Type B pancreatic cell (in vitro differentiated cells): ENCODE results near the gene PPEF1. TPM values are rescaled to one million over a fixed set of nuclear protein-coding genes. Genes with fewer than 3 reads are reported as not detected.
"Not testable (repeated sequence)": the region's sequence is repeated elsewhere in the genome, so short reads cannot be mapped to it uniquely, and the experiment has no call there.

Experiments
- DNase-seq: peaks from one replicate; pipeline ENCODE4 v3.0.0; 2021; ENCODE audit warnings: mixed read lengths; ENCODE audit not compliant: unreplicated experiment; ENCODE audit errors: extremely low spot score
- H3K27ac Mint-ChIP-seq: 2 replicates; pipeline ENCODE4 v1.8.0; 2021; ENCODE audit warnings: mild to moderate bottlenecking, mixed read lengths
- H3K27me3 Mint-ChIP-seq: 2 replicates; pipeline ENCODE4 v1.8.0; 2021; ENCODE audit warnings: mixed read lengths
- H3K36me3 Mint-ChIP-seq: 2 replicates; pipeline ENCODE4 v1.8.0; 2021; ENCODE audit warnings: mixed read lengths
- H3K4me1 Mint-ChIP-seq: one replicate; pipeline ENCODE4 v1.8.0; 2021; ENCODE audit warnings: mixed read lengths; ENCODE audit not compliant: unreplicated experiment
- H3K4me3 Mint-ChIP-seq: 2 replicates; pipeline ENCODE4 v1.8.0; 2021; ENCODE audit warnings: mild to moderate bottlenecking, mixed read lengths
- H3K9me3 Mint-ChIP-seq: 2 replicates; pipeline ENCODE4 v1.8.0; 2021; ENCODE audit warnings: mixed read lengths
- CTCF ChIP-seq: fragments of 200-600 bp; sonication (generic); conservative IDR thresholded peaks from 2 replicates; pipeline ENCODE4 v1.5.0; 2021; ENCODE audit warnings: antibody characterized with exemption, mild to moderate bottlenecking
- total RNA-seq: library from RNA; stranded (reverse); gene quantifications from 2 replicates; pipeline ENCODE4 v1.2.1, GENCODE V29; 2021; ENCODE audit warnings: low replicate concordance

PPEF1 gene
- total RNA-seq, 1 donor from 2014 or later = 1.6 TPM

GRCh38 chrX:18725310-18725943 lies 18.0 kb downstream of the PPEF1 start:
- no peak overlapping the region for H3K27ac Mint-ChIP-seq
- H3K4me1 Mint-ChIP-seq = peaks cover 5% of the 10 kb centered on the region
- H3K27me3 Mint-ChIP-seq = no peaks in the 10 kb centered on the region
- DNase-seq = no peak
- H3K36me3 Mint-ChIP-seq = no peaks in the 10 kb centered on the region
- peaks cover 5% of the 10 kb centered on the region for H3K9me3 Mint-ChIP-seq
- H3K4me3 Mint-ChIP-seq = no peak overlapping the region
- no peak for TF ChIP-seq CTCF

- no peak for TF ChIP-seq CTCF
- H3K27ac Mint-ChIP-seq = no peak overlapping the region
- H3K27me3 Mint-ChIP-seq = no peaks in the 10 kb centered on the region
- no peaks in the 10 kb centered on the region for H3K4me1 Mint-ChIP-seq
- no peaks in the 10 kb centered on the region for H3K9me3 Mint-ChIP-seq
- no peaks in the 10 kb centered on the region for H3K36me3 Mint-ChIP-seq
- no peak overlapping the region for H3K4me3 Mint-ChIP-seq
- DNase-seq = no peak
These were observed 25.8 kb downstream of the PPEF1 start for GRCh38 chrX:18733287-18733686.

GRCh38 chrX:18739609-18740008 lies 32.2 kb downstream of the PPEF1 start:
- H3K9me3 Mint-ChIP-seq, H3K36me3 Mint-ChIP-seq, H3K27me3 Mint-ChIP-seq, DNase-seq, H3K4me1 Mint-ChIP-seq, H3K4me3 Mint-ChIP-seq, H3K27ac Mint-ChIP-seq: not testable (repeated sequence)

- TF ChIP-seq CTCF = no peak
- Mint-ChIP-seq H3K36me3 (no peaks in the 10 kb centered on the region), H3K4me1 (no peaks in the 10 kb centered on the region), H3K27me3 (peaks cover 3% of the 10 kb centered on the region), H3K9me3 (no peaks in the 10 kb centered on the region), H3K27ac (no peak overlapping the region), H3K4me3 (no peak overlapping the region)
- no peak for DNase-seq
These were observed 41.1 kb downstream of the PPEF1 start for GRCh38 chrX:18748499-18748898.

GRCh38 chrX:18753631-18754030 lies 46.2 kb downstream of the PPEF1 start:
- no peaks in the 10 kb centered on the region for H3K36me3 Mint-ChIP-seq
- TF ChIP-seq CTCF = no peak

GRCh38 chrX:18755651-18756050 lies 48.2 kb downstream of the PPEF1 start:
- H3K36me3 Mint-ChIP-seq = no peaks in the 10 kb centered on the region
- H3K9me3 Mint-ChIP-seq = no peaks in the 10 kb centered on the region

More at GRCh38 chrX:18753631-18754030, 46.2 kb downstream of the PPEF1 start:
- no peak for DNase-seq
- H3K4me3 Mint-ChIP-seq = no peak overlapping the region
- H3K27ac Mint-ChIP-seq = no peak overlapping the region
- no peaks in the 10 kb centered on the region for H3K27me3 Mint-ChIP-seq
- H3K9me3 Mint-ChIP-seq = no peaks in the 10 kb centered on the region
- H3K4me1 Mint-ChIP-seq = no peaks in the 10 kb centered on the region

More at GRCh38 chrX:18755651-18756050, 48.2 kb downstream of the PPEF1 start:
- Mint-ChIP-seq H3K4me3 (no peak overlapping the region), H3K4me1 (no peaks in the 10 kb centered on the region), H3K27ac (no peak overlapping the region), H3K27me3 (no peaks in the 10 kb centered on the region)
- no peak for TF ChIP-seq CTCF
- no peak for DNase-seq
